Skeletal muscle tissue (tissue), 4 donors: ENCODE data around the gene APOBEC3H. TPM values are rescaled to one million over a fixed set of nuclear protein-coding genes. Genes with fewer than 3 reads are reported as not detected.

Source experiments
- H3K27ac ChIP-seq: one replicate; pipeline ENCODE4 v1.7.0; 2013; ENCODE audit warnings: mild to moderate bottlenecking, low read depth, low read length, inconsistent platforms
- H3K27me3 ChIP-seq, 3 donors: one replicate each; pipeline ENCODE4 v1.7.0; 2013; ENCODE audit warnings: low read length in 3 of 3; ENCODE audit not compliant: control insufficient read depth in 3 of 3, insufficient read depth in 3 of 3
- H3K36me3 ChIP-seq, 3 donors: one replicate each; pipeline ENCODE4 v1.7.0; 2013; ENCODE audit warnings: low read length in 3 of 3; ENCODE audit not compliant: control insufficient read depth in 3 of 3, insufficient read depth in 3 of 3
- H3K4me1 ChIP-seq, 3 donors: one replicate each; pipeline ENCODE4 v1.7.0; 2013; ENCODE audit warnings: low read length in 3 of 3, mild to moderate bottlenecking in 3 of 3; ENCODE audit not compliant: control insufficient read depth in 3 of 3, insufficient read depth in 3 of 3
- H3K4me3 ChIP-seq, 3 donors: one replicate each; pipeline ENCODE4 v1.7.0; 2013; ENCODE audit warnings: low read length in 3 of 3
- H3K9ac ChIP-seq, 3 donors: one replicate each; pipeline ENCODE4 v1.7.0; 2013; ENCODE audit warnings: low read length in 3 of 3, mild to moderate bottlenecking in 3 of 3, moderate library complexity in 2 of 3, low read depth in 1 of 3
- H3K9me3 ChIP-seq, 3 donors: one replicate each; pipeline ENCODE4 v1.7.0; 2013; ENCODE audit warnings: low read length in 3 of 3; ENCODE audit not compliant: control insufficient read depth in 3 of 3
- total RNA-seq: library from RNA; depleted of rRNA; stranded (reverse); fragments of >200 nt; gene quantifications from one replicate; pipeline ENCODE4 v1.2.3, GENCODE V29; 2014
- donor health status: Osteomylitis.

Gene APOBEC3H
- total RNA-seq, 1 donor from 2014 or later = not detected

GRCh38 chr22:39123751-39124581, 26.9 kb downstream of the APOBEC3H start:
- no peak overlapping the region for H3K27ac ChIP-seq
- peaks cover 0 to 4% (median 2%) of the 10 kb centered on the region in 3 donors for H3K27me3 ChIP-seq
- H3K9me3 ChIP-seq = no peaks in the 10 kb centered on the region
- no peaks in the 10 kb centered on the region for H3K4me1 ChIP-seq
- no peak overlapping the region for H3K9ac ChIP-seq
- no peak overlapping the region for H3K4me3 ChIP-seq
- H3K36me3 ChIP-seq = peaks cover 0 to 4% (median 3%) of the 10 kb centered on the region in 3 donors

GRCh38 chr22:39125622-39126021, 28.6 kb downstream of the APOBEC3H start:
- no peaks in the 10 kb centered on the region for H3K9me3 ChIP-seq
- no peaks in the 10 kb centered on the region for H3K4me1 ChIP-seq
- peaks cover 0 to 4% (median 2%) of the 10 kb centered on the region in 3 donors for H3K27me3 ChIP-seq
- peaks cover 7 to 13% (median 9%) of the 10 kb centered on the region in 3 donors for H3K36me3 ChIP-seq
- H3K9ac ChIP-seq = no peak overlapping the region
- H3K27ac ChIP-seq = no peak overlapping the region
- H3K4me3 ChIP-seq = no peak overlapping the region

GRCh38 chr22:39128508-39128907, 31.5 kb downstream of the APOBEC3H start:
- Histone ChIP-seq H3K9ac (no peak overlapping the region), H3K36me3 (peaks cover 23 to 31% (median 25%) of the 10 kb centered on the region in 3 donors), H3K27me3 (peaks cover 0 to 2% (median 0%) of the 10 kb centered on the region in 3 donors), H3K27ac (no peak overlapping the region), H3K4me1 (peaks cover 0 to 7% (median 0%) of the 10 kb centered on the region in 3 donors), H3K9me3 (no peaks in the 10 kb centered on the region), H3K4me3 (no peak overlapping the region)

DNA sequence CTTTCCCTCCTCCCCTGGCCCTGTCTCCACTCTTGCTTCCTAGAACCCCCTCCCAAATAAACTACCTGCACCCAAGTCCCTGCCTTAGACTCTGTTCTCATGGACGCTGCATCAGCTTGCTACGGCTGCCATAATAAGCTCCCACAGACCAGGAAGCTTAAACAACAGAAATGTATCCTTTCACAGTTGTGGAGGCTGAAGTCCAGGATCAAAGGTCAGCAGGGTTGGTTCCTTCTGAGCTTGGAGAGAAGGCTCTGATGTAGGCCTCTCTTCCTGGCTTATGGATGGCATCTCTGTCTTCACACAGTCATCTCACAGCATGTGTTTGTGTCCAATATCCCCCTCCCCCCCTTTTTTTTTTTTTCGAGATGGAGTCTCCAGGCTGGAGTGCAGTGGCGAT, 32.0 kb downstream of the APOBEC3H start:
- Histone ChIP-seq H3K27ac (no peak overlapping the region), H3K9ac (no peak overlapping the region), H3K4me3 (no peak overlapping the region), H3K27me3 (peaks cover 0 to 2% (median 0%) of the 10 kb centered on the region in 3 donors), H3K9me3 (no peaks in the 10 kb centered on the region), H3K4me1 (peaks cover 0 to 7% (median 0%) of the 10 kb centered on the region in 3 donors), H3K36me3 (peaks cover 25 to 35% (median 29%) of the 10 kb centered on the region in 3 donors)

- Histone ChIP-seq H3K27me3 (peaks cover 0 to 2% (median 0%) of the 10 kb centered on the region in 3 donors), H3K4me1 (peaks cover 0 to 7% (median 0%) of the 10 kb centered on the region in 3 donors), H3K4me3 (peak overlapping the region in 1 of 3 donors; percentile 29), H3K9me3 (no peaks in the 10 kb centered on the region), H3K36me3 (peaks cover 27 to 38% (median 31%) of the 10 kb centered on the region in 3 donors), H3K27ac (no peak overlapping the region), H3K9ac (no peak overlapping the region)
Measured at GRCh38 chr22:39129746-39130145, 32.7 kb downstream of the APOBEC3H start.

DNA sequence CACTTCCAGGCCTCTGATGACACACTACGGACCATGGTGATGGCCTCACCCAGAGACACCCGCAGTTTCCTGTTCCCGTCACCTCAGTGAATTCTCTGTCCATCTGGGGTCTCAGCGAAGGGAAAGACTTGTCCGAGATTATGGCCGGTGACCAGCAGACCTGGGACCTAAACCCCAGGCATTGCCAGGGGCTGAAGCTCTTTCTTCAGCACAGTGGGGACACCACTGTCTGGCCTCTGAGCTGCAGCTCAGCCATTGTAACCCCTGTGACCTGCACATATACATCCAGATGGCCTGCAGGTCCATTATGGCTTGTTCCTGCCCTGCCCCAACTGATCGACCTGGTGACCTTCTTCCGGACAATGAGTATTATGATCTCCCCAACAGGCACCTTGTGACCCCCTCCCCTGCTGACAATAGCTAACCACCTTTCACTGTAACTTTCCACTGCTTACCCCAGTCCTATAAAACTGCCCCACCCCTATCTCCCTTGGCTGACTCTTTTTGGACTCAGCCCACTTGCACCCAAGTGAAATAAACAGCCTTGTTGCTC, 33.2 kb downstream of the APOBEC3H start:
- Histone ChIP-seq H3K27ac (no peak overlapping the region), H3K4me1 (peaks cover 0 to 7% (median 0%) of the 10 kb centered on the region in 3 donors), H3K4me3 (no peak overlapping the region), H3K27me3 (peaks cover 0 to 2% (median 0%) of the 10 kb centered on the region in 3 donors), H3K9me3 (no peaks in the 10 kb centered on the region), H3K36me3 (peaks cover 27 to 38% (median 31%) of the 10 kb centered on the region in 3 donors), H3K9ac (no peak overlapping the region)

GRCh38 chr22:39130892-39131855, 34.1 kb downstream of the APOBEC3H start:
- Histone ChIP-seq H3K9ac (no peak overlapping the region), H3K36me3 (peaks cover 28 to 38% (median 31%) of the 10 kb centered on the region in 3 donors), H3K27ac (no peak overlapping the region), H3K27me3 (peaks cover 0 to 2% (median 0%) of the 10 kb centered on the region in 3 donors), H3K4me3 (no peak overlapping the region), H3K4me1 (peaks cover 0 to 7% (median 0%) of the 10 kb centered on the region in 3 donors), H3K9me3 (no peaks in the 10 kb centered on the region)

DNA sequence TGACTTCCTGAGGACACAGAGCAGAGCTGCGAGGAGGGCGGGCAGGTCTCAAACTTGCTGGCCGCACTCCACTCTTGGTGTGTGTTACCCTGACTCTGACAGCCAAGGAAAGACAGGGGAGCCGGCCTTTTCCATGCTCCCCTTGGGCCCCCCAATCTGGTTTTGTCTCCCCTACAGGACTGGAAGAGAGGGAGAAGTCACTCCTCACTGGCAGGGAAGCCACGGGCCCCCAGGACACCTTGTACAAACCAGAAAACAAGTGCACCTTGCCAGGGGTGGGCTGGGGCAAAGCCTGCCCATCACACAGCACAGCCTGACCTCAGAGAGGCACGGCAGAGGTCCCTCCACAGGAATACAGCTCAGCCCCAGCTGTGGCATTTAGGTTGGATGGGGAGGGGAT, 35.2 kb downstream of the APOBEC3H start:
- H3K36me3 ChIP-seq = peaks cover 34 to 38% (median 37%) of the 10 kb centered on the region in 3 donors
- no peak overlapping the region for H3K4me3 ChIP-seq
- H3K9me3 ChIP-seq = no peaks in the 10 kb centered on the region
- no peak overlapping the region for H3K27ac ChIP-seq
- H3K4me1 ChIP-seq = peaks cover 0 to 7% (median 0%) of the 10 kb centered on the region in 3 donors
- no peaks in the 10 kb centered on the region for H3K27me3 ChIP-seq
- H3K9ac ChIP-seq = no peak overlapping the region

DNA sequence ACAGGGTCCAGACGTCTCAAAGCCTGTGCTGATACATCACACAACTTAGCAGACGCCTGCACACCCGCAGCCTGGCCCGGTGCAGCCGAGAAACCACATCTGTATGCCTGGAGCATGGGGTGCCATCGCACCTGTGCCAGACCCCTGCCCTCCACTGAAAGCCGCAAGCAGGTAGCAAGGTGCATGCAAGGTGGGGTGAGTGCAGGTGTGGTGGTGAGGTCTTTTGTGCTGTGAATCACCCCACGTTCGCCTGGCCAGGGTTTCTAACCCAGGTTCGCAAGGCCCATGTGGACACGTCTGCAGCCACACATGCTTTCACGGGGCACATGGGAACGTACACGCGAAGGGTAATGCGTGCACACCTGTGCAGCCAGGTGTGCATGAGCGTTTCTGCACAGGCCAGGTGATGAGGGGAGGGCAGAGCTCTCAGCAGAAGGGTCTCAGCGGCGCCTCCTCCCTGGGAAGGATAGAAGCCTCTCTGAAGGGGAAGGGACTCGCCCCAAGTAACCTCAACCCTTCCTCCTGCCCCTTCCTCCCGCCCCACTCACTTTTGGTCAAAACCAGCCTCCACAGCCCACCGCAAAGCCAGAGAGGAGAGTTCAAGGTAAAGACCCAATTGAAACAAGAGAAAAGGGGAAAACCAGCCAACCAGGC, 36.0 kb downstream of the APOBEC3H start:
- peaks cover 34 to 38% (median 37%) of the 10 kb centered on the region in 3 donors for H3K36me3 ChIP-seq
- peaks cover 0 to 7% (median 0%) of the 10 kb centered on the region in 3 donors for H3K4me1 ChIP-seq
- no peaks in the 10 kb centered on the region for H3K27me3 ChIP-seq
- no peak overlapping the region for H3K4me3 ChIP-seq
- H3K9me3 ChIP-seq = no peaks in the 10 kb centered on the region
- H3K9ac ChIP-seq = no peak overlapping the region
- no peak overlapping the region for H3K27ac ChIP-seq
